PC-9 (cell line): ENCODE results near the gene HSP90AB1.

Experiments
- CTCF ChIP-seq: fragments of 200-600 bp; sonication (generic); conservative IDR thresholded peaks from 2 replicates; pipeline ENCODE4 v1.6.1; 2017; ENCODE audit warnings: mixed run types, antibody characterized with exemption, mild to moderate bottlenecking, moderate library complexity
- EZH2 ChIP-seq: fragments of 200-600 bp; sonication (generic); IDR thresholded peaks from 2 replicates; pipeline ENCODE4 v1.8.0; 2017; ENCODE audit warnings: antibody characterized with exemption, low read depth

GRCh38 chr6:44245912-44246662 is 814 bp upstream of the HSP90AB1 start:
- 0 out of 2 replicates have a peak, but pooled peaks have one; percentile 37 for TF ChIP-seq CTCF
- TF ChIP-seq EZH2, result no peak
